Central memory CD4-positive, alpha-beta T cell (primary cell): ENCODE data around the gene SPRED1.

ENCODE experiments used
- DNase-seq: peaks from one replicate; pipeline ENCODE4 v3.0.0; 2022

The SPRED1 gene

GRCh38 chr15:38367476-38367875 lies 114.8 kb downstream of the SPRED1 start:
- DNase-seq, result no peak

- no peak for DNase-seq
Observed at GRCh38 chr15:38369936-38370478, 117.4 kb downstream of the SPRED1 start.

GRCh38 chr15:38373016-38373415 lies 120.4 kb downstream of the SPRED1 start:
- DNase-seq, result no peak

- no peak for DNase-seq
Observed at GRCh38 chr15:38374029-38374428, 121.4 kb downstream of the SPRED1 start.

- no peak for DNase-seq
Observed at GRCh38 chr15:38374556-38374955, 121.9 kb downstream of the SPRED1 start.

GRCh38 chr15:38376081-38376480 lies 123.4 kb downstream of the SPRED1 start:
- no peak for DNase-seq

GRCh38 chr15:38377636-38378035 lies 125.0 kb downstream of the SPRED1 start:
- DNase-seq, result no peak

GRCh38 chr15:38378161-38378560 lies 125.5 kb downstream of the SPRED1 start:
- no peak for DNase-seq

GRCh38 chr15:38389924-38390542 lies 137.4 kb downstream of the SPRED1 start:
- DNase-seq, result peak; percentile 24

- DNase-seq, result no peak
Observed at GRCh38 chr15:38391191-38391590, 138.6 kb downstream of the SPRED1 start.

GRCh38 chr15:38398134-38398533 lies 145.5 kb downstream of the SPRED1 start:
- DNase-seq, result no peak

GRCh38 chr15:38401106-38401505 lies 148.5 kb downstream of the SPRED1 start:
- no peak for DNase-seq

GRCh38 chr15:38401701-38402100 lies 149.1 kb downstream of the SPRED1 start:
- no peak for DNase-seq

GRCh38 chr15:38406436-38406835 lies 153.8 kb downstream of the SPRED1 start:
- DNase-seq, result no peak
